HL-60/S4 (cell line): ENCODE data around the gene MRPS26.
"Not testable (repeated sequence)": the region's sequence is repeated elsewhere in the genome, so short reads cannot be mapped to it uniquely, and the experiment has no call there.

ENCODE experiments used
- in situ Hi-C: fragments of 300-500 bp; cut with MboI; formaldehyde crosslinking; loops from 2 replicates; pipeline ENCODE4 v1.14.3; 2022; ENCODE audit warnings: low sequenced_read_pairs

MRPS26 gene

GRCh38 chr20:3045816-3046676 lies at the start of gene MRPS26:
Gene MRPS26, plus strand, starts transcription at chr20:3046052. Its CDS starts 17 bp downstream, at chr20:3046069.
- in situ Hi-C loops = no loop called here

- in situ Hi-C loops = no loop called here
Observed at GRCh38 chr20:2998728-2999127, 47.1 kb upstream of the MRPS26 start.

GRCh38 chr20:3000852-3001523 lies 44.9 kb upstream of the MRPS26 start:
- in situ Hi-C loops = no loop called here

GRCh38 chr20:3003416-3003815 lies 42.4 kb upstream of the MRPS26 start:
- in situ Hi-C loops = no loop called here

- in situ Hi-C loops = no loop called here
Observed at GRCh38 chr20:3010985-3011723, 34.7 kb upstream of the MRPS26 start.

GRCh38 chr20:3011752-3012151 lies 34.1 kb upstream of the MRPS26 start:
- in situ Hi-C loops = no loop called here

- in situ Hi-C loops = no loop called here
Observed at GRCh38 chr20:3013771-3014170, 32.1 kb upstream of the MRPS26 start.

GRCh38 chr20:3014179-3014578 lies 31.7 kb upstream of the MRPS26 start:
- in situ Hi-C loops = no loop called here

- in situ Hi-C loops = no loop called here
Observed at GRCh38 chr20:3014662-3015061, 31.2 kb upstream of the MRPS26 start.

GRCh38 chr20:3015302-3015701 lies 30.6 kb upstream of the MRPS26 start:
- in situ Hi-C loops = not testable (repeated sequence)

GRCh38 chr20:3021327-3021726 lies 24.5 kb upstream of the MRPS26 start:
- in situ Hi-C loops = no loop called here

GRCh38 chr20:3021777-3022176 lies 24.1 kb upstream of the MRPS26 start:
- in situ Hi-C loops = no loop called here

- in situ Hi-C loops = not testable (repeated sequence)
Observed at GRCh38 chr20:3022559-3023490, 23.0 kb upstream of the MRPS26 start.

- in situ Hi-C loops = no loop called here
Observed at GRCh38 chr20:3027987-3028386, 17.9 kb upstream of the MRPS26 start.

GRCh38 chr20:3031524-3032147 lies 14.2 kb upstream of the MRPS26 start:
- in situ Hi-C loops = no loop called here

GRCh38 chr20:3032624-3033023 lies 13.2 kb upstream of the MRPS26 start:
- in situ Hi-C loops = no loop called here

GRCh38 chr20:3037654-3038053 lies 8.2 kb upstream of the MRPS26 start:
- in situ Hi-C loops = no loop called here

GRCh38 chr20:3038454-3038853 lies 7.4 kb upstream of the MRPS26 start:
- in situ Hi-C loops = no loop called here

- in situ Hi-C loops = no loop called here
Observed at GRCh38 chr20:3039426-3039825, 6.4 kb upstream of the MRPS26 start.

- in situ Hi-C loops = no loop called here
Observed at GRCh38 chr20:3040086-3040485, 5.8 kb upstream of the MRPS26 start.
